GM19455 (cell line): ENCODE results near the gene RTN4RL2.

Experiments used
- ATAC-seq: cut with Tn5 transposase; IDR thresholded peaks from one replicate; pipeline ENCODE4 v1.9.1; 2021; ENCODE audit not compliant: unreplicated experiment

Gene RTN4RL2

DNA sequence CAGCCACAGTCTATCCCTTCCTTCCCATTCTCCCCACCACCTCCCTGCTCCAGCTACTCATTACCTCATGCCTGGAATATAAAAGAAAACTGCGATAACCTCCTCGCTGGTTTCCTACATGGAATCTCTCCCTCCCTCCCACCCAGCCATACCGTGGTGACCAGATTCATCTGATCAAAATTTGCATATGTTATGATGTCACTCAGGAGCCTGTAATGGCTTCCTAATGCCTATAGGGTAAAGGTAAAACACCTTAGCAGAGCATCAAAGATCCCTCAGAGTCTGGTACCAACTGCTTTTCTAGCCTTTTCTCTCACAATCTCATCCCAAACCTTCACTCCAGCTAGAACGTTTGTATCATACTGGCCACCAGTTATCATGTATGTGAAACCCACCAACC lies 19.6 kb downstream of the RTN4RL2 start:
- no peak for ATAC-seq

DNA sequence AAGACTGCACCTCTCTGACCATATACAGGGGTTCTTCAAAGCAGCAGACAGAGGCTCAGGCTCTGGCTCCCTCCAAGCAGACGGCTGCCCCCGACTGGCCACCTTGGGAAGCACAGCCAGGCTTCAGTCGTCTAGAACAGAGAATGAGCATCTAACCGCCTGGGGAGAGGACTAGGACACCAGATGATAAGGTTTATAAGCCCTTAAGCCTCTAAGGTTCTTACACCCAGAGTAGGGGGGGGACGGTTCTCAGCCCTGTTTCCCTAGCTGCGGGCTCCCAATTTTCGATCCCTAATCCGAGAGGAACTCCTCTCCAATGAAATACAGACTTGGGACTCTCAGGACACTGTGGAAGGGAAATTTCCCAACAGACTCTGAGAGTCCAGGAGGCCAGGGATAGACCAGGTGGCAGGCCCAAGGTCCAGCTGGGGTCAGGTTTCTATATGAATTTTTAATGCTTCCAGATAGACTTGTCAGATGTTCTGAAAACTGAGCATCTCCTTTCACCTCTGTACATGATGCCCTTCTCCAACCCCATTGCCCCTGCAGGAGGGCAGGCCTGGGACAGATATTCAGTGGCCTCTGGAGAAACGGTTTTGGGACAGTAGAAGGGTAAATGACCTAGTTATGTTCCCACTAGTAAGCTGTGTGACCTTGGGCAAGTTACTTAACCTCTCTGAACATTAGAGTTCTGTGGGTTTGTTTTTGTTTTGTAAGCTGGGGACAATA lies 20.2 kb downstream of the RTN4RL2 start:
- ATAC-seq: no peak

DNA sequence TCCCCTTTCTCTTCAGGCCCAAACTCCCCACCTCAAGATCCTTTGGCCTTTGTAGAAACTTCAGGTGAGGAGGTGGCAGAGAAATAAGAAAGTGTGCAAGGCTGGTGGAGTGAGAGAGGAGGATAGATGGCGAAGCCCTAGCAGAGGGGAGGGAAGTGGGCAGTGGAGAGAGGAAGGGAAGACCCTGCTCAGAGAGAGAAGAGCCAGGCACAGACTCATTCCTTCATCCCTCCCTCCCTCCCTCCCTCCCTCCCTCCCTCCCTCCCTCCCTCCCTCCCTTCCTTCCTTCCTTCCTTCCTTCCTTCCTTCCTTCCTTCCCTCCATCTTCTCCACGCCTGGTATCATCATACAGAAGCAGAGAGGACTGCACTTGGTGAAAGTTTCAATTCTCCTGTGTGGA lies 21.0 kb downstream of the RTN4RL2 start:
- no peak for ATAC-seq

DNA sequence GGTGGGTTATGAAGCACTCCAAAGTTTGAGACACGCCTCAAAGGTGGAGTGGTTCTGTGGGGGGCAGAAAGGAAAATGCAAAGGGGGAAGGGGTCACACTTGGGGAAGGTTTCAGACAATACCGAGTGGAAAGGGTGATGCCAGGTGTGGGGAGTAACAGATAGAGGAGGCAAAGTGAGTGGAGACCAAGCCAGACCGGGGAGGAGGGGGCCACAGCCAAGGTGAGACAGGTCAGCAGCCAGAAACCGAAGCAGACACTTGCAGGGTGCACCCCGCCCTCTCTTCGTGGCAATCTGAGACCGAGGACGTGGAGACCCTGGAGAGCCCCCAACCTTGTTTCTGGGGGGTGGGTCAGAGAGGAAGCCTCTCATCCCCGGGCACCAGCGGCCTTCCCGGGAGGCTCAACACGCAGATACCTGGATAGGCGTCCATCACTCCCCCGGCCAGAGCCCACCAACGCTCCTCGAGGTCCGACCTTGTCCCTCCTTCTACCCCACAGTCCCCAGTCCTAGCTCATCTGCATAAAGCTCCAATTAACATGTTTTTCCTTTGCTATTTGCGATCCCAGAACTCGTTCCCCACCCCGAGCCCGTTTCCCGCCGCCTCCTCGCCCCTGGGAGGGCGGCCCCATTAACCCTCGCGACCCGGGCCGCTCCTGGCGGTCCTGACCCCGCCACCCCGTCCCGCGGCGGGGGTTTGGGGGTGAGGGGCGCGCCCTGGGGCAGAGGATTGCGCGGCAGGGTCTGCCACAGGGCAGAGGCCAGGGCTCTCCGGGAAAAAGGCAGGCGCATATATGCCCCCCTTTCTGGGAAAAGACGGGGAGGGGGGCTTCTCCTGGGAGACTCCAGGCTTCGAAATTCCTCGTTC lies 21.8 kb downstream of the RTN4RL2 start:
- ATAC-seq: no peak

DNA sequence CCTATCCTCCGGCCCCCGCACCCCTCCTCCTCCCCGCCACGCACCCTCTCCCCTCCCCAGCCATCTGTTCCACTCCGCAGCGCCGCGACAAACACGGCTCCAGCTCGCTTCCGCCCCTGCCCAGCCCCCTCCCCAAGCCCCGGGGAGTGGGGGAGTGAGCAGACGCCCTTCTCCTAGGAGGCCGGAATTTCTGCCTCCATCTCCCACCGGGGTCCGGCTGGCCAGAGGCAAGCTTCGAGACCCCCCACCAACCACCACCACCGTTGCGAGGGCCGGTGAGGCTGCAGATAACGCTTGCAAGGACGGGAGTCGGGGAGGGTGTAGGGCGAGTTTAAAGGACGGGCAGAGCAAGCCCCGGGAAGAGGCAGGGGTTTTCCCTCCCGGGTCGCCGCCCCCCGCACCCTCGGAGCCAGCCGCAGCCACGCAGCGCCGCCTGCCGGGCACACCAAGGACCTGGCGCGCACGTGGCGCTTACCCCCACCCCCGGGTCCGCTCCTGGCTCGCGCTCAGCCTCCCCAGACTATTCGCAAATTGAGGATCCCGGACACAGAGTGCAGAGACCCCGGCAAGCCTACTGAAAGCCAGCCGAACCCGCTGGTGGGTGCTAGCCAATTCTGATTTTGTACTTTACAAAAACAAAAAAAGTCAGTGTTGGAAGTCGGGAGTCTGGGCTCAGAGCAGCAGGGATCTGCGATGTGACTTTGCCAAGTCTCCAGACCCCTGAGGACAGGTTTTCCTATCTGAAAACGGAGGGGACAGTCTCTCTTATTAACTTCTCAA lies 22.6 kb downstream of the RTN4RL2 start:
- ATAC-seq: no peak

DNA sequence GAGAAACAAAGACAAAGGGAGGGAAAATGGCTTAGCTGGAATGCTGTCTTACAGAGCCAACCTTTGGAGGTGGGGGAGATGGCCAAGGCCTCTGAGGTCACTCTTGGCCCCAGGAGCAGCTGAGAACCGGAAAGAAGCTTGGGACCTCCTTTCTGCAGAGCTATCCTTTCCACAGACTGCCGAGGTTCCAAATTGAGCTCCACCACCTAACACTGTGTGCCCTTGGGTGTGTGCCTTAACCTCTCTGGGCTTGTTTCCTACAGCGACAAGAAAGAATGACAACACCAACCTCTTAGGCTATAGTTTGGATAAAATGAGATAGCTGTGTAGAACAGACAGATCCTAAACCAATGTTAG lies 23.2 kb downstream of the RTN4RL2 start:
- ATAC-seq: no peak

DNA sequence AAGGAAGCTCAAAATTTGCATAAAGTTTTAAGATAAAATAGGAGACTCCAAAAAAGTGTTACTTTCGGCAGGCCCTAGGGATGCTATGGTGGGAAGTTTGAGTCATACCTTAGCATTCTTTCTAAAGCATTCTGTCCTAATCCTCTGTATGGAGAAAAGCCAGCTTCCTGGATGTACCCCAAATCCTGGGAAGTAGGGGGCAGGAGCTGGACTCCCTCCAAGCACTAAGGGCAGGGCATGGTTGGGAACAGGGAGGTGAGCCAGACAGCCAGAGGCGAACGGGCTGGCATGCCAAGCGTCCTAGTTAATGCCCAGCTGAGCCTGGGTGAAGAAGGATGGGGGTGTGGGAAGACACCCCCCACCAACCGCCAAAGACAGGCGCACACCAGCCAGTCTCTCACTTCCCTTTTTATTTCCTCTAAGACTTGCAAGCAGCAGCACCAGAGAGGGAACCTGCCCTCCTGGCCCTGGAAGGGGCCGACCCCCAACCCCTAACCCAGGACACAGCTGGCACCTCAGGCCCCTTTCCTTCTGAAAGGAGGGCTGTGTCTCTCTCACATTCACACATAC lies 23.9 kb downstream of the RTN4RL2 start:
- ATAC-seq: no peak

DNA sequence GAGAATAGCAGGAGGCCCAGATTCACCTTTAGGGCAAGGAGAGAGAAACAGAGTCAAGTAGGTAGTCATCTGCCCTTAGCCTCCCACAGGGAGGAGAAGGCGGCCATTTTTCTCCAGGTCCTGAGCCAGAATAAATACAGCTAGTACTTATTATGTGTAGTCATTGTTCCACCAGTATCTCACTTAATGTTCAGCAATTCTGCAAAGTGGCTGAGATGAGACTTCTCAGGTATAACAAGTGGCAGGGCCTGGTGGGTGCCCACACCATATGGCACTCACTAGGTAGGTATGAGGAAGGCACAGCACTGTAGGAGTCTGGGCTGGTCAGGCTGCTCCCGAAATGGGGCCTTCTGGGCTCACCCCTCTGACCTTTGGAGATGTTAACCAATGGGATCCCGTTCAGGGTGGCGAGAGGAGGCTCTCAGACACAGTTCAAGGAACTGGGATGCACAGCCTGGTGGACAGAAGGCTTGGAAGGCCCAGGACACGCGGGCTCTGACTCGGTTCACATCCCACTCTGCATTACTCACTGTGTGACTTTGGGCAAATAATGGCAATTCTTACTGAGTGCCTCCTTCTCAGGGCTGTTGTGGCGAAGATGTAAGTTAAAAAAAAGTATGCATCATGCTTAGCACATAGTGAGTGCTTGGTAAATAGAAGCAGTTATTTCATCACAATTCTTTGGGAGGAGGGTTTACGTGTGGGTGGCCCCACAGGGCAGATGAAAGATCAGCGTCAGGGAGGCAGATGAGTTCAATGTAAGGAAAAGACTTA lies 25.1 kb downstream of the RTN4RL2 start:
- no peak for ATAC-seq

DNA sequence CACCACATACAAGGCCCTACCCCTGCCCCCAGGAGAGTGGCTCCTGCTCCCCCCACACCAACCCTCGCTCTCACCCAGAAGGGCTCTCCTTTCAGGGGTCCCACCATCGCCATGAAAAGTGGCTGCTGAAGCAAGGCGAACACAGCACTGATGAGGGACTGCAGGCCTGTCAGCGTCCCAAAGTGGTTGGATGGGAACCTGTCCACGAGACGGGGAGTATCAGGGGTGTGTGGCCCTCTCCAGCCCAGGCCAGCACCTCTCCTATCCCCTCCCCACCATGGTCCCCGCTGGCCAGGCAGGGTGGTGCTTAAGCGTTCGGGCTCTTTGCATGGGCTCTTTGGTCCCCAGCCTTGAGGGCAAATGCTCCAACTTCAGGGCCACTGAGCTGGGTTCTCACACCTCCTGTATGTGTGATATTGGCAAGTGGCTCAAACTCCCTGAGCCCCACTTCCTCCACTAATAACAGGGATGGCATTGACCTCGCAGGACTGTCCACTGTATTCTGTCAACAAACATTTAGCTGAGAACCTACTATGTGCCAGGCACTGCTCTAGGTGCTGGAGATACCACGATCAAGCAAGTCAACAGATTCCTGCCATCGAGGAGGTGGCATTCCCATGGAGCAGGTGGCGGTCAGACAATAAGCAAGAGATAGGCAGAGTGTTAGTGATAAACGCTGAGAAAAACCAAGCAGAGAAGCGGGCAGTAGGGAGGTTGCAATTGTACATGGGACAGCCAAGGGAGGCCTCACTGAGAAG lies 26.9 kb downstream of the RTN4RL2 start:
- ATAC-seq: no peak

DNA sequence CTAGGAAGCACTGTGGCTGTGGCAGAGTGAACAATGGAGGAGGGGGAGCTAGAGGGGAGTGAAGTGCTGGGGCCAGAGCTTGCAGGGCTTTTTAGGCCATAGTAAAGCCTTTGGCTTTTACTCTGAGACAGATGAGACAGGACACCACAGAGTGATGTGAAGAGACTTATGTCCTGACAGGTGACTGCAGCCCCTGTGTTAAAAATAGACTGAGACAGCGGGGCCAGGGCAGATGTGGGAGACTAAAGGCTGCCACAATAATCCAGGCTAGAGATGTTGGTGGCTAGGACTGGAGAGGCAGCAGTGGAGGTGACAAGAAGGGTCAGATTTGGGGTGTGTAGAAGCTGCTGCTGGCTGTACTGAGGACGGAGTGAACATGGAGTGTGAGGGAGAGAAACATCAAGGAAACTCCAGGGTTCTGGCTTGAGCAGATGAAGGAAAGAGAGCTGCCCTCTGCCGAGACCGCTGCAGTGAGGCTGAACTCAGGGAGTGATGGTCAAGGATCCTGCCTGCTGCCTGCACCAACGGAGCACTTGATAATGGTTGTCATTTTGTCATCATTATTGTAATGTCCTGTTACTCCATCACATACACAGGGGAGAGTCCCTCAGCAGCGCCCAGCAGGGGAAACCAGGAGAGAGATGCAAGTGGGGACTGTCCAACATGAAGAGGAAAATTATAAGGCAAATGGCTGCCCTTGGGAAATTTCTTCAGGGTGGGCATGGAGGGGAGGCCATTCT lies 27.8 kb downstream of the RTN4RL2 start:
- no peak for ATAC-seq

DNA sequence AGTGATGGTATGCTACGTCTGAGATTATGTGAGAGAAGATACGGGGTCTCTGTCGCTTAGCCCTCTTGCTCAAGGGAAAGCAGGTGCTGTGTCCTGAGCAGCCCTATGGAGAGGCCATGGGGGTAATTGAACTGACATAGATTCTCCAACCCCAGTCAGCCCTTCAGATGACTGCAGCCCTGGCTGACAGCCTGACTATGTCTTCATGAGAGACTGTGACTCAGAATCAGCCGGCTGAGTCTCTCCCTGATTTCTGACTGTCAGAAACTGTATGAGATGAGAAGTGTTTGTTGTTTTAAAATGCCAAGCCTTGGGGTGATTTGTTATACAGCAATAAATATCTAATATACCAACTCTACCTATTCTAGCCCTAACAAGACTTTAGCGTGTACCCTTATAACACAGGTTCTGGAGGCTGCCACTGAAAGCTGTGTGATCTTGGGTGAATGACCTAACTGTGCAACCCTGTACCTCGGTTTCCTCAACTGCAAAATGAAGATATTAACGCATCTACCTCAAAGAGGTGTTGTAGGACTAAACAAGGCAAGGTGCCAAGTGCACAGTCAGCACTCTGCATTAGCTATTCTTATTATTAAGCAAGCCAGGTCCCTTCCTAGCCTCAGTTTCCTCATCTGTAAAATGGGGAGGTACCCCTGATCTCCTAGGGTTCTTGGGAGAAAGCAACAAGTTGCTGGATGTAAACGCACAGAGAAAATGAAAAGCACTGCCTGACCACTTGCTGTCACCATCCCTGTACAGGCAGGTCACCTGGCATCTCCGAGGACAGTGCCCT lies 30.3 kb downstream of the RTN4RL2 start:
- ATAC-seq: no peak

DNA sequence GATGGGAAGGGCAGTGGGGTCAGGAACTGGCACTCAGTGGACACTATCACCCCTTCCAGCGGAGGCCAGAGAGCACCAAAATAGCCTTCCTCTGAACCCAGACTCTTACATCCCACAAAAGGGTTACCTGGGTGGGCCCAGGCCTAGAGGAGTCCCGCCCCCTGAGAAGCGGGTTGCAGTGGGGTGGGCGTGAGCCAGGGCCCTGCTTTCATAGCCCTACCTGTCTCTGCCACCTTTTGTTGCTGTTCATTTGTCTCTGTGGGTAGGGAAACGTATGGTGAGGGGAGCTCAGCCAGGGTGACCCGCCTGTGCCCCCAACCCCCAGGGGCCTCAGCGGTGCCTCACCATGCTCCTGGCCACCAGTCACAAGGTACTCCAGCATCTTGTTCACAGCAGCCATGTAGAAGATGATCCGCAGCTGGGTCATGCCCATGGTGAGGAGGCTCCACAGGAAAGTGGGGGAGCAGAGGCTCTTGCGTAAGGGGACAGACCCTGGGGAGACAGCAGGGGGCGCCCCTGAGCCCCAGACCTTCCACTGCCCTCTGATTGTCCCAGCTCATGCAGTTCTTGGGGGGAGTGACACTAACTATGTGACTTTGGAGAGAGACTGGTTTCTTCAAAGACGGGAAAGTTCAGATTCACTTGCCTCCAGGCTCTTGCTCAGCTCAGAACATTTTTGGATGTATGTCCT lies 31.2 kb downstream of the RTN4RL2 start:
- no peak for ATAC-seq

DNA sequence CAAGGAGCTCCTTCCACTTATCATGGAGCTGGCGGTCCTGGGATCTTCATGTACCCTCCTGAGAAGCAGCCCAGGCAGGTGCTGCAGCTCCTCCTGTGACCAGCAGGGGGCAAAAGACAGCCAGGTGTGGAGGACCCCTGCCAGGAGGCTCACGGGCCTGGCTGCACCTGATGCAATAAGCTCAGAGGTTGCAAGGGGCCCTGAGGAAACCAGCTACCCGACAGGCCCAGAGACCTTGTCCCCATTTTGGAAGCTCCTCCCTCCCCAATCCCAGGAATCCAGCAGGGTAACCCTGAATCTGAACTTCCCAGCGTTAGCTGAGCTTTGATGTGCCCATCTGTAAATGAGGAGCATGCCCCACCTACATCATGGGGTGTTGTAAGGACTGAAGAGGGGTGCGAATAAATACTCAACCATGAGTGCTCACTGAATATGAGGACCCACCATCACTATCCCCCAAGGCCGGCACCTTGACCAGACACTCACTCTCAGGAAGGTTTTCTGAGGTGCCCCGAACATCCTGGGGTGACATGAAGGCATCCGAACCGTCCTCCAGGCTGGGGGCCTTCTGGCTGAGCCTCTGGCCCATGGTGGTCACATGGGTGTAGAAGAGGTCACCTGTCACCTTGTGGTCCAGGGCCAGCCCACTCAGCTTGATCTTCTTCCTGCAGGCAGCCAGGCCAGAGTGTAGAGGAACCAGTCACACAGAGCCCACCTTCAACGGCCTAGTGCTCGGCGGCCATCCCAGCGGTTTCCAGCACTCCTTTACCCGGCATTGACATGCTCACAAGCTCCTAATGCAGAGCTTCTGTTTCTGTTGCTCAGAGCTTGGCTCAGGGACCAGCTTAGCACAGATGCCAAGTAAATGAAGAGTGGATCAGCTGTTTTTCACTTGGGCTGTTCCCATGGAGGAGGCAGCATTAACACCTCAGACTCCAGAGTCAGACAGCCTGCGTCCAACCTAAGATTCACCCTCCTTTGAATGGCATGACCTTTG lies 33.5 kb downstream of the RTN4RL2 start:
- peak; percentile 66 for ATAC-seq

DNA sequence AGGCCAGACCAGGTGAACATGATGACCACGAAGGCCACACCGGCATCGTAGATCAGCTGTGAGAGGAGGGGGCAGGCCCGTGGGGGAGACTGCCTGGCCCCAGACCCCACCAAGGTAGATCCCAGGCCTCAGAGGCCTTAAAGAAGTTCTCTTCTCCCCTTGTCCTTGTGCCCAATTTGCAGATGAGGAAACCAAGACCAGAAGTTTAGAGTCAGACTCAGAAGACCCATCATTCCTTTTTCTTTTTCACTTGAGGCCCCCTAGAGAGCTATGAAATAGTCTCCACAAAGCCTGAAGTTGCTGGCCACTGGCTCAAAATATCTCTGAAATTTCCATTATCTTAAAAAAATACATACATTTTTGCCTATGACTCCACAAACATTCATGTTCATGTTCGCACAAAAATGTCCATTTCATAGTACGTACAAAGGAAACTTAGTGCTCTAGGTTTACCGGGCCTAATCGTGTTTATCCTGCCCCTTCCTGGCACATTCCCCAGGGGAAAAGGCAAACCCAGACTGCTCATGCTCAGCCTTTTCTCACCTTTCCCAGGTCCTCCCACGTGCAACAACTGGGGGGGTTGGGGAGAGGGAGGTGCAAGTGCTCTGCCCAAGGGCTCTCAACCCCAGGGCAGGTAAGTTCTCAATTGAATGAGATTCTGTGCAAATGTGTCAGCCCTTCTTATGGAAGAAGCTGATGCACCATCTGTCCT lies 35.9 kb downstream of the RTN4RL2 start:
- ATAC-seq: no peak

DNA sequence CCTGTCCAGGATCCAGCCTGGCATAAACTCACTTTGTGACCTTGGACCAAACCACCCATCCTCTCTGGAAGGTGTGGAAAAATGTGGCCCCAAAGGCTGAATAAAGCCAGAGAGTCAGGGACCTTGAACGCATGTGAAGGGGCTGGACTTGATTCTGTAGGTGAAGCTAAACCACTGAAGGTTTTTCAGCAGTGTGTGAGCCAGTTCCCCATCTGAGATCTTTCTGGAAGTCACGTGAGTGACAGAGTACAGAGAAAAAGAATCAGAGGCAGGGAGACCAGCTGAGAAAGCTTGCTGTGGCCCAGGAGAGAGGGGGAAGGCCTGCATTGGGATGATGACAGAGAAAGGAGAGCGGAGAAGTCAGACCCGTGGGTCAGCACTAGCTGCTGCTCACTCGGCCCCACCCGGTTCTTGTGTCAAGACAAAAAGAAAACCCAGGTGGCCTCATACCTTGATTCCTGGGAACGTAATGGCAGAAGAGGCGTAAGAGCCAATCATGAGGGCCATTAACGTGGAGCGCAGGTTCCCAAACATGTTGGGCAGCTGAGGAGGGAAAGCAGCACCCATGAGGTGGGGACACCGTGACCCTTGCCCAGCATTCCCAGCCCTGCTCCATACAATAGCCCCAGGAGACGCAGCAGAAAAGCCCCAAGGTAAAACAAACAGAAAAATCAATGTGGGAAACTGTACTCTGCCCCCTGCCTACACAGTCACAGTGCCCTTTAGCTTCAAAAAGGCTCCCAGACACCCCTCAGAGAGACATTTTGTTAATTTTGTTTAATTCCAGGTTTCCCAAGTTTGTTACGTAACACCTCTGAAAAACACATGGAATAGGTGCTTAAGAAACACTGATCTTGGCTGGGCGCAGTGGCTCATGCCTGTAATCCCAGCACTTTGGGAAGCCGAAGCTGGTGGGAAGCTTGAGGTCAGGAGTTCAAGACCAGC lies 37.2 kb downstream of the RTN4RL2 start:
- ATAC-seq: no peak
